Measurements from ENCODE around the gene PBX3.

PBX3 gene

GRCh38 chr9:125995706-125996105, 248.5 kb downstream of the PBX3 start:
- DNase-seq (ENCODE audit: low read depth in 2 of 2) = no peak

GRCh38 chr9:125996791-125997190, 249.6 kb downstream of the PBX3 start:
- no peak for DNase-seq (ENCODE audit: low read depth in 2 of 2)

GRCh38 chr9:125997196-125997823, 250.1 kb downstream of the PBX3 start:
- no peak for DNase-seq (ENCODE audit: low read depth in 2 of 2)

GRCh38 chr9:125998837-125999503, 251.8 kb downstream of the PBX3 start:
- DNase-seq (ENCODE audit: low read depth in 2 of 2) = no peak

DNA sequence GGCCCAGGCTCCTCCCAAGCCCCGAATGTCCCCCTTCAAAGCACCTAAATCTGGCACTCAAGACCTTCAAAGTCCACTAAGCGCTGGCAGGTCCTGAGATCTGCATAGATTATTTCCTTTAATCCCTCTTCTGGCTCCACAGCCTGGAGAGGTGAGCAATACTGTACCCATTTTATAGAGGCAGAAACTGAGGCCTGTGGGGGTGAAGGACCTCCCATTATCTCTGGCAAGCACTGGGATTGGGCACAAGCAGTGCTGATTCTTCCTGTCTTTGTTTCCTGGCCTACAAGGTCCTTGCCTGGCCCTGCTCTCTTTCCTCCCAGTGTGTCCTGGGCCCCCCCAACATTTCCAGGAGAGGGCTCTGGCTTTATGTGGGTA, 252.3 kb downstream of the PBX3 start:
- no peak for DNase-seq (ENCODE audit: low read depth in 2 of 2)

DNA sequence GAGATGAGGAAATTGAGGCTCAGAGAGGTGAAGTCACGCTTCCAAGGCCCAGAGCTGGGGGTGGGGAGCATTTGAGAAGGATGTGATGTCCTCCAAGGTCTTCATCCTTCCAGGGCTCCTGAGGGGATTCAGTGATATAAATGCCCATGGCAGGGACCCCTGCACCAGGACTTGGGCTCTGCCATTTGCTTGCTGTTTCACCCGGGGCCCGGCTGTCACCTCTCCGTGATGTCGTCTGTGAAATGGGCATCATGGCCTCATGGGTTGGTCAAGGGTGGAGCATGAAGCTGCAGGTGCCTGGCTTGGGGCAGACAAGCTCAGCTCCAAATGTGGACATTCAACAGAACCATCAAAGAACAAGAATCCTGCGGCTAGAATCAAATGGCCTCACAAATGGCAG, 253.1 kb downstream of the PBX3 start:
- no peak for DNase-seq (ENCODE audit: low read depth in 2 of 2)

DNA sequence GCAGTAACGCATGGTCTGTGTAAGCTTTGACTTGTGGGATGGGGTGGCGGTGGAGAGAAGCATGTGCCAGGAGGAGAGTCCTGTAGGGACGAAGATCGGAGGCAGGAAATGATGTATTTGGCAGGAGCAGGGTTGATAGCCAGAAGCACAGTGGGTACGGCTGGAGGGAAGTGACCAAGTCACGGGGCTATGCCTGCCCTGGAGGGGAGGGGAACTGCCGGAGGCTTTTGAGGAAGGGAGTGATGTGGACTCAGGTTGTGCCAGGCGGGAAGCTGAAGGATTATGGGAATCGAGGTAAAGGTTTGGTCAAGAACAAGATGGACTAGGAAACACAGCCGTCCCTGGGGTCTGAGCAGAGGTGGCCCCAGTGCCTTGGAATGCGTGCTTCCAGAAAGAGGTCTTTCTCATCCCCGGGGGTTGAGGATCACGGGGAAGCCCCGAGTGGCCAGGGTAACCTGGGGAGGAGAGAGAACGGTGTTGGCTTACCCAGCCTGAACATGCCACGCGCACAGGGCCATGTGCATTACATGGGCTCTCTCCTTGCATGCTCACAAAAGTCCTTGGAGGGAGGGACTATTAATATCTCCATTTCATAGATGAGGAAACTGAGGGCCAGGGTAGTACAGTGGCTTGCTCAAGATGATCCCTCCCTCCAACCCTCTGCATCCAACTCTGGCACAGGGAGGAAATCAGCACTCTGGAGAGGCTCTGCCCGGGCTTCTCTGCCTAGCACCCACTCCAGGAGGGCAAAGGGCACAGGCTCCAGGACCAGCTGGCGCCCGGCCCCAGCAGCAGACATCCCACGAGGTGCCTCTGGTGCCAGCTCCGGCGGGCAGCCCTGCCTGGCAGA, 253.8 kb downstream of the PBX3 start:
- DNase-seq (ENCODE audit: low read depth in 2 of 2) = no peak

DNA sequence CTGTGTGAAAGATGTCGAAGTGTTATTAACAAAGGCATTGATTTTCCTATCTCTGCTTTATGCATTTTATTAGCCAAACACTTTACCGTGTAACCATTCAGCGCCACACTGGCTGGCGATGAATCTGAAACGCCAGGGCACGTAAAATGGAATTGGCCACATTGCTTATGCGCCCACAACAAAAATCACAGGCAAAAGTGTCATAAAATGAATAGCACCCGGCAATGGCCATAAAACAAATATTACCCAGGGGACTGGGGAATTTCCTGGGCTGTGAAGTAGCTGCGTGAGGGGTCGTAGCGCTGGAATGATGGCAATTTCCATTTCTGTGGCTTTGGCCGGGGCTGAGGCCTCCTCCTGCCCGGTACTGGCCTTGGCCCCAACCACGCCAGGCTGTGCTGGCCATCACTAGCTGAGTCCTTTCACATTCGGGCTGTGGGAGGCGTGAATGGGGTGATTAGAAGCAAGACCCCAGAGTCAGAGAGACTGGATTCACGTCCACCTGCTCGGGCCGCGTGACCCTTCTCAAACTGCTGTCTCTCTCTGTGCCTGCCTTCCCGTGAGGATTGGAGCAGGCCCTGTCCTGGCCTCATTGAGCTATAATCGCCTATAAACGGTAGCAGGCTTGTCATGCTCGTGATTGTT, 254.5 kb downstream of the PBX3 start:
- no peak for DNase-seq (ENCODE audit: low read depth in 2 of 2)

DNA sequence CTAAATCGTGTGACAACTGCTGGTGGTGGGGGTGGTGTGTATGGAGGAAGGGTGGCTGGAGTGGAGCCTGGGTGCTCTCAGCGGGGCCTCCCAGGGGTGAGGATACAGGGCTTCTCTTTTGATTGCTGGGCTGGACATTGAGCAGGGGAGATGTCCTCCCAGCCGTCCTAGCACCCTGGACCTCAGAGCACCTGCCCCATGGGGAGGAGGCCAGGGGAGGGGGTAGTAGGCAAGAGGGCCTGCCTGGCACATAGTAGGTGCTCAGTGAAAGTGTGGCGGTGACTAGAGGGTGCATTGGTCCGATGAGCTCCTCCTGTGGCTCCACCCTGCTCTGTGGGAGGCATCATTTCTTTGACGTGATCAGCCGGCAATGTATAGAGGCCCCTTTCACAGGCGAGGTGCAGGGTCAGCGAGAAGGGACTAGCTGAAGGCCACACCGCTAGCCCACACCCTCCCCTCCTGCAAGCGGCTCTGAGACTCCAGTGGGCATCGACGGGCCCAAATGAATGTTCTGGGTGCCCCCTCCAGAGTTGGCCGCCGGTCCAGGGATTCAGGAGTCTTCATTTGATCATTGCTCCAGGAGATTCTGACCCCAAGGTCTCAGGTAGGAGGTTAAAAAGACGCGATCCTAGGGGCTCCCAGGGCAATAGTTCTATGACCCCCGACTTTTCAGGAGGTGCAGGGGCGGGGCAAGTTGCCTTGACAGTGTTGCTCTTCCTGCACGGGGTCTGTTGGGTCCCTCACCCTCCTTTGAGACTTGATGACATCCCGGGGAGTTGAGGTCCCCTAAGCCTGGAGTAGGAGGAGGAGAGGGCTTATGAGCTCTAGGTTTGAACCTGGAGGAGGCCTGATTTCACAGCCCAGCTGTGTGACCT, 255.5 kb downstream of the PBX3 start:
- DNase-seq (ENCODE audit: low read depth in 2 of 2) = no peak

DNA sequence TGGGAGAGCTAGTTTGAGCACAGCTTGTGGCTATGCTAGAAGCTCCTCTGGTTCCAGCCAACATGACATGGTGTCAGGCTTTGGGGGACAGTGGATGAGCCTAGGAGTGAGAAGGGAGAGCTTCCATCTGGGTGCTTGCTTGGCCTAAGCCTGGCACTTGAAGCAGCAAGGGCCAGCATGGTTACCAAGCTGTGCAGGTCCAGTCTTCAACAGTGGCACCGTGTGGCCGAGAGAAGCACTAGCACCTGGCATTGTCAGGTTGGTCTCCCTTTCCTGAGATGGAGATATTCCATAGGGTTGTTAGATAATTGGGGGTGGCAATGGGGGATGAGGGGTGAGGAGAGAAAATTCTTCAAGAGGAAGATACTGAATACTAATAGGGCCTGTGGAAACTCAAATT, 261.9 kb downstream of the PBX3 start:
- no peak for DNase-seq (ENCODE audit: low read depth in 2 of 2)

DNA sequence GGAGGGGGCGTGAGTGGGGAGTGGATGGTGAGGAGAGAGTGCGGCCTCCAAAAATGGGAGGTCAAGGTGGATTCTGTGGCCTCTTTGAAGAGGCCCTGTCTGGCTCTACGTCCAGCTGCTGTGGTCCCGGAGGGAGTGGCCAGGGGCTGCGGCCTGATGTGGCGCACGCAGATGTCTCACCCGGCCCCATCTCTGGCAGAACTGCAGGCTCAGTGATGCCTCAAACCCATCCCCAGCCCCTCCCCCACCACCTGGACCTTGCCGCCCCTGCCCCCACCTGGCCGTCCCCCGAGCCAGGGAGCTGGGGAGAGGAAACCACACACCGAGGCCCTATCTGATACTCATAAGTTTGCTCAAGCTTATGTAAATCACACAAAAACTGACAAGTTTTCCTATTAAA, 267.6 kb downstream of the PBX3 start:
- no peak for DNase-seq (ENCODE audit: low read depth in 2 of 2)

- DNase-seq (ENCODE audit: low read depth in 2 of 2) = no peak
Observed at GRCh38 chr9:126015424-126015823, 268.3 kb downstream of the PBX3 start.

DNA sequence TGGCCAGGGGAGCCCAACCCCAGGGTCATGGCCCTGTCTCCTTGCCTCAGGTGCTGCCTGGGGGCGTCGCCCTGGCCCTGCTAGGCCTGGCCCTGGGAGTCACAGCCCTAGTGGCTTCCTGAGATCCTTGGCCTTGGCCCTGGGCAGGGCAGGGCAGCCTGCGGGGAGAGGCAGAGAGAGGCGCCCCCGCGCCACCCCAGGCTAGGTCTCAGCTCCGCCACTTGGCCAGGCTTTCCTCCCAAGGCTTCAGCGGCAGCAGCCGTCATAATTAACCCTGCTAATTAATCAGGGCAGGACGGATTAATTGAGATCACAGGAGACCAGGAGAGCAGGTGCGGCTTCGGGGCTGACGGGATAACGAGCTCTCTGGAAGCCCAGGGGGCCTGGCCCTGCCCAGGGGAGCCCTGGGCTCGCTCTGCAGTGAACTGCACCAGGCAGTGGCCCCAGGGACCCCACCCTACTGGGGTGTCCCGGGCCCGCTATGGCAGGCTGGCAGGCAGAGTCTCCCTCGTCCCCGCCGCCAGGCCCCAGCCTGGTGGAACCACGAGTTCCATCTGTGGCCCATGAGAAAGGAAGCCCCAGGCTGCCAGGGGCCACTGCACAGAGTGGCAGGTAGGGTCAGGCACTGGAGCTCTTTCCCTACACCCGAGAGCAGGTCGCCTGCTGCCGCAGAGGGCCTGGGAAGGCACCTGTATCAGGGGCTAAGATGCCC, 269.6 kb downstream of the PBX3 start:
- DNase-seq (ENCODE audit: low read depth in 2 of 2) = no peak
